Jurkat, Clone E6-1 (cell line): ENCODE measurements around the gene YTHDC2.
"Not testable (repeated sequence)": the region's sequence is repeated elsewhere in the genome, so short reads cannot be mapped to it uniquely, and the experiment has no call there.

ENCODE experiments used
- DNase-seq: peaks from one replicate; pipeline ENCODE4 v3.0.0-alpha.2; 2011; ENCODE audit warnings: low read depth, low spot score
- H3K4me3 ChIP-seq: 2 replicates; pipeline ENCODE4 v1.5.1; 2011; ENCODE audit warnings: mild to moderate bottlenecking, low read length, control low read depth, moderate library complexity

Gene YTHDC2

GRCh38 chr5:113581388-113581787 lies 67.9 kb downstream of the YTHDC2 start:
- no peak overlapping the region for H3K4me3 ChIP-seq
- DNase-seq: no peak

GRCh38 chr5:113598150-113598549 lies 84.7 kb downstream of the YTHDC2 start:
- DNase-seq: no peak
- H3K4me3 ChIP-seq: no peak overlapping the region

GRCh38 chr5:113598926-113599325 lies 85.4 kb downstream of the YTHDC2 start:
- H3K4me3 ChIP-seq: no peak overlapping the region
- DNase-seq: no peak

- H3K4me3 ChIP-seq: no peak overlapping the region
- DNase-seq: no peak
These were observed 86.9 kb downstream of the YTHDC2 start for GRCh38 chr5:113600255-113600905.

- no peak for DNase-seq
- no peak overlapping the region for H3K4me3 ChIP-seq
These were observed 87.9 kb downstream of the YTHDC2 start for GRCh38 chr5:113601423-113601822.

GRCh38 chr5:113603246-113603645 lies 89.8 kb downstream of the YTHDC2 start:
- DNase-seq, H3K4me3 ChIP-seq: not testable (repeated sequence)

GRCh38 chr5:113606298-113607134 lies 93.0 kb downstream of the YTHDC2 start:
- DNase-seq: peak; percentile 57
- no peak overlapping the region for H3K4me3 ChIP-seq

GRCh38 chr5:113607361-113607760 lies 93.9 kb downstream of the YTHDC2 start:
- no peak overlapping the region for H3K4me3 ChIP-seq
- no peak for DNase-seq

GRCh38 chr5:113608113-113608596 lies 94.7 kb downstream of the YTHDC2 start:
- no peak overlapping the region for H3K4me3 ChIP-seq

GRCh38 chr5:113612060-113612496 lies 98.6 kb downstream of the YTHDC2 start:
- peak; percentile 35 for DNase-seq

More at GRCh38 chr5:113608113-113608596, 94.7 kb downstream of the YTHDC2 start:
- DNase-seq: peak; percentile 18

GRCh38 chr5:113614191-113614590 lies 100.7 kb downstream of the YTHDC2 start:
- no peak overlapping the region for H3K4me3 ChIP-seq
- DNase-seq: no peak

More at GRCh38 chr5:113612060-113612496, 98.6 kb downstream of the YTHDC2 start:
- no peak overlapping the region for H3K4me3 ChIP-seq

GRCh38 chr5:113615708-113616107 lies 102.2 kb downstream of the YTHDC2 start:
- DNase-seq: no peak
- H3K4me3 ChIP-seq: no peak overlapping the region

- no peak for DNase-seq
These were observed 103.8 kb downstream of the YTHDC2 start for GRCh38 chr5:113617191-113617796.

GRCh38 chr5:113632996-113633395 lies 119.5 kb downstream of the YTHDC2 start:
- no peak for DNase-seq
- no peak overlapping the region for H3K4me3 ChIP-seq

More at GRCh38 chr5:113617191-113617796, 103.8 kb downstream of the YTHDC2 start:
- H3K4me3 ChIP-seq: no peak overlapping the region

GRCh38 chr5:113634957-113635356 lies 121.5 kb downstream of the YTHDC2 start:
- no peak for DNase-seq
- H3K4me3 ChIP-seq: no peak overlapping the region

GRCh38 chr5:113641715-113642114 lies 128.2 kb downstream of the YTHDC2 start:
- H3K4me3 ChIP-seq: no peak overlapping the region
- DNase-seq: no peak
